OCI-LY1 (cell line): Measurements from ENCODE around the gene XYLB.
"Not testable (repeated sequence)": the region's sequence is repeated elsewhere in the genome, so short reads cannot be mapped to it uniquely, and the experiment has no call there.

Experiments used
- CTCF ChIP-seq: fragments of 200-600 bp; sonication (generic), shearing (Covaris generic); IDR thresholded peaks from 2 replicates; pipeline ENCODE4 v1.5.1; 2017; ENCODE audit warnings: mild to moderate bottlenecking, antibody characterized with exemption, low read length, moderate library complexity, mixed read lengths
- EZH2 ChIP-seq: fragments of 200-600 bp; sonication (generic), shearing (Covaris generic); IDR thresholded peaks from 2 replicates; pipeline ENCODE4 v1.8.0; 2017; ENCODE audit warnings: borderline replicate concordance, mixed run types, mild to moderate bottlenecking, antibody characterized with exemption, low read length, moderate library complexity, mixed read lengths

- not testable (repeated sequence) for TF ChIP-seq EZH2, CTCF
Observed at GRCh38 chr3:38426798-38427426, 80.3 kb downstream of the XYLB start.
